ENCODE measurements around the gene EPHA6. TPM values are rescaled to one million over a fixed set of nuclear protein-coding genes. Genes with fewer than 3 reads are reported as not detected.

EPHA6 gene
- total and polyA plus RNA-seq, 12 donors, result 0.21 to 0.88 (median 0.59) TPM; not detected in 3

- Histone ChIP-seq H3K4me3 (no peak overlapping the region), H3K36me3 (no peaks in the 10 kb centered on the region), H3K27me3 (no peaks in the 10 kb centered on the region), H3K4me1 (no peaks in the 10 kb centered on the region), H3K9me3 (peaks cover 0 to 29% (median 5%) of the 10 kb centered on the region in 11 donors), H3K27ac (no peak overlapping the region)
- DNase-seq, result no peak
- ATAC-seq, result no peak
- 73 to 77% methylated on average over 3 of the region's 3 CpGs for WGBS, 2 donors
- intact Hi-C loops (cut with DNase I), result no loop called here
- TF ChIP-seq, protein P1, sequence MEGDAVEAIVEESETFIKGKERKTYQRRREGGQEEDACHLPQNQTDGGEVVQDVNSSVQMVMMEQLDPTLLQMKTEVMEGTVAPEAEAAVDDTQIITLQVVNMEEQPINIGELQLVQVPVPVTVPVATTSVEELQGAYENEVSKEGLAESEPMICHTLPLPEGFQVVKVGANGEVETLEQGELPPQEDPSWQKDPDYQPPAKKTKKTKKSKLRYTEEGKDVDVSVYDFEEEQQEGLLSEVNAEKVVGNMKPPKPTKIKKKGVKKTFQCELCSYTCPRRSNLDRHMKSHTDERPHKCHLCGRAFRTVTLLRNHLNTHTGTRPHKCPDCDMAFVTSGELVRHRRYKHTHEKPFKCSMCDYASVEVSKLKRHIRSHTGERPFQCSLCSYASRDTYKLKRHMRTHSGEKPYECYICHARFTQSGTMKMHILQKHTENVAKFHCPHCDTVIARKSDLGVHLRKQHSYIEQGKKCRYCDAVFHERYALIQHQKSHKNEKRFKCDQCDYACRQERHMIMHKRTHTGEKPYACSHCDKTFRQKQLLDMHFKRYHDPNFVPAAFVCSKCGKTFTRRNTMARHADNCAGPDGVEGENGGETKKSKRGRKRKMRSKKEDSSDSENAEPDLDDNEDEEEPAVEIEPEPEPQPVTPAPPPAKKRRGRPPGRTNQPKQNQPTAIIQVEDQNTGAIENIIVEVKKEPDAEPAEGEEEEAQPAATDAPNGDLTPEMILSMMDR (IDR thresholded peaks at IDR 0.05), result no peak
These were observed 536.6 kb downstream of the EPHA6 start for GRCh38 chr3:97350971-97351370.

DNA sequence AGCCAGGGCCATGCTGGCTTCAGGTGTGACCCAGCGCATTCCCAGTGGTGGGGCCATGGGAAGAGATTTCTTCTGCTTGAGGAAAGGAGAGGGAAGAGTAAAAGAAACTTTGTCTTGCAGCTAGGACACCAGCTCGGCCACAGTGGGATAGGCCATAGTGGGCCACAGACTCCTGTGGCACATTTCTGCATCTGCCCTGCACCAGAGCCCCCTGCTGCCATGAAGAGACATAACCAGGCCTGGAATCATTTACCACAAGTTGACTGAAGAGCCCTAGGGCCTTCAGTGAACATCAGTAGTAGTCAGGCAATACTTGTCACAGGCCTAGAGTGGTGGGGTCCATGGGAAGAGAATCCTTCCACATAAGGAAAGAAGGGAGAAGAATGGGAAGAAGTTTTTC is 538.8 kb downstream of the EPHA6 start:
- Histone ChIP-seq H3K36me3 (no peaks in the 10 kb centered on the region), H3K4me3 (no peak overlapping the region), H3K27ac (no peak overlapping the region), H3K27me3 (no peaks in the 10 kb centered on the region), H3K4me1 (no peaks in the 10 kb centered on the region), H3K9me3 (peaks cover 0 to 42% (median 5%) of the 10 kb centered on the region in 11 donors)
- 74 to 81% methylated on average over 2 of the region's 2 CpGs for WGBS, 2 donors
- TF ChIP-seq, protein P1 (IDR thresholded peaks at IDR 0.05), result no peak
- intact Hi-C loops (cut with DNase I), result no loop called here
- ATAC-seq (no peak), DNase-seq (no peak)

DNA sequence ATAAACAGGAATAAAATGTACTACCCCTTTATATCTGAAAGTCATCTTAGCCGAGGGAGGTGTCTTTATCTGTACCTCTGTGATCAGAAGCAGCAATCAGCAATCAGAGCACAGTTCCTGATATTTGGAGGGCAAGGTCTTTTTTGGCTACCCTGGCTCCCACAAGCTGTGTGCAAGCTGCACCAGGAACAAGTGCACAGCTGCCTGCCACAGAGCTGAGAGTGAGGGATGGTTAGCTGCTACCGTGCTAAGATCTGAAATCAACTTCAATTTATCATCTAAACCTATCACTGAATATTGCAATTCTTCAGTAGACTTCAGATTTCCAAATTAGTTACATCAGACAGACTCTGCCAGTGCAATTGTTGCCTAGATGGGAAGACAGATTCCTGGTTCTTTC is 545.6 kb downstream of the EPHA6 start:
- TF ChIP-seq, protein P1 (IDR thresholded peaks at IDR 0.05), result no peak
- no peak for ATAC-seq

GRCh38 chr3:97360804-97361203 is 546.4 kb downstream of the EPHA6 start:
- Histone ChIP-seq H3K4me3 (no peak overlapping the region), H3K27ac (no peak overlapping the region), H3K4me1 (no peaks in the 10 kb centered on the region), H3K27me3 (no peaks in the 10 kb centered on the region), H3K9me3 (peaks cover 0 to 26% (median 10%) of the 10 kb centered on the region in 11 donors), H3K36me3 (no peaks in the 10 kb centered on the region)
- 67% methylated on average over 3 of the region's 3 CpGs for WGBS, 2 donors
- ATAC-seq (no peak), DNase-seq (no peak)
- TF ChIP-seq, protein P1 (IDR thresholded peaks at IDR 0.05), result no peak
- intact Hi-C loops (cut with DNase I), result no loop called here

More for the DNA sequence above, 545.6 kb downstream of the EPHA6 start:
- no peaks in the 10 kb centered on the region for H3K27me3 ChIP-seq
- H3K9me3 ChIP-seq, result peaks cover 0 to 27% (median 10%) of the 10 kb centered on the region in 11 donors
- WGBS, 2 donors, result 42 to 58% methylated on average over 2 of the region's 2 CpGs
- no peak overlapping the region for H3K4me3 ChIP-seq
- intact Hi-C loops (cut with DNase I), result no loop called here
- no peak overlapping the region for H3K27ac ChIP-seq
- no peaks in the 10 kb centered on the region for H3K36me3 ChIP-seq
- H3K4me1 ChIP-seq, result no peaks in the 10 kb centered on the region
- no peak for DNase-seq
